Fibroblast of skin of right quadriceps (primary cell): ENCODE measurements around the gene MCM9.
A peak's percentile ranks its signal among the peaks of the same experiment; 100 is the strongest.
"Not testable (repeated sequence)": the region's sequence is repeated elsewhere in the genome, so short reads cannot be mapped to it uniquely, and the experiment has no call there.

Experiments used
- DNase-seq: peaks from one replicate; pipeline ENCODE4 v3.0.0-alpha.2; 2013

Gene MCM9

GRCh38 chr6:118892355-118892991 is 42.5 kb downstream of the MCM9 start:
- DNase-seq: no peak

GRCh38 chr6:118890997-118891790 is 43.8 kb downstream of the MCM9 start:
- no peak for DNase-seq

GRCh38 chr6:118889163-118889562 is 45.8 kb downstream of the MCM9 start:
- DNase-seq: no peak

- DNase-seq: no peak
Observed at GRCh38 chr6:118886641-118887040, 48.3 kb downstream of the MCM9 start.

- no peak for DNase-seq
Observed at GRCh38 chr6:118882314-118882905, 52.5 kb downstream of the MCM9 start.

- no peak for DNase-seq
Observed at GRCh38 chr6:118881440-118882313, 53.3 kb downstream of the MCM9 start.

GRCh38 chr6:118877806-118878205 is 57.2 kb downstream of the MCM9 start:
- no peak for DNase-seq

- peak; percentile 27 for DNase-seq
Observed at GRCh38 chr6:118876814-118877213, 58.1 kb downstream of the MCM9 start.

GRCh38 chr6:118876198-118876597 is 58.8 kb downstream of the MCM9 start:
- peak; percentile 25 for DNase-seq

- no peak for DNase-seq
Observed at GRCh38 chr6:118875672-118876071, 59.3 kb downstream of the MCM9 start.

GRCh38 chr6:118873239-118873638 is 61.7 kb downstream of the MCM9 start:
- no peak for DNase-seq

GRCh38 chr6:118872726-118873125 is 62.2 kb downstream of the MCM9 start:
- DNase-seq: no peak

GRCh38 chr6:118872318-118872717 is 62.6 kb downstream of the MCM9 start:
- DNase-seq: no peak

GRCh38 chr6:118871331-118871730 is 63.6 kb downstream of the MCM9 start:
- no peak for DNase-seq

- no peak for DNase-seq
Observed at GRCh38 chr6:118869894-118870589, 64.9 kb downstream of the MCM9 start.

GRCh38 chr6:118869350-118869749 is 65.6 kb downstream of the MCM9 start:
- DNase-seq: peak; percentile 11

- not testable (repeated sequence) for DNase-seq
Observed at GRCh38 chr6:118868901-118869300, 66.1 kb downstream of the MCM9 start.

- no peak for DNase-seq
Observed at GRCh38 chr6:118867181-118867580, 67.8 kb downstream of the MCM9 start.

GRCh38 chr6:118865100-118865391 is 69.9 kb downstream of the MCM9 start:
- DNase-seq: no peak

- no peak for DNase-seq
Observed at GRCh38 chr6:118864341-118865099, 70.4 kb downstream of the MCM9 start.

- no peak for DNase-seq
Observed at GRCh38 chr6:118862443-118862842, 72.5 kb downstream of the MCM9 start.

GRCh38 chr6:118860880-118861279 is 74.1 kb downstream of the MCM9 start:
- DNase-seq: no peak
